OCI-LY3 (cell line): Measurements from ENCODE around the gene LDAH.

Source experiments
- H2AFZ ChIP-seq: fragments of 200-600, 300-600 bp; shearing (Covaris generic); 2 replicates; pipeline ENCODE4 v1.6.0; 2014; ENCODE audit warnings: antibody characterized with exemption, low read depth, low read length
- H3K27ac ChIP-seq: fragments of 200-600, 300-600 bp; sonication (generic); 2 replicates; pipeline ENCODE4 v1.5.1; 2014; ENCODE audit warnings: mild to moderate bottlenecking, low read length, moderate library complexity, mixed read lengths
- H3K27me3 ChIP-seq: fragments of 200-600, 300-600 bp; sonication (generic); 2 replicates; pipeline ENCODE4 v1.6.1; 2014; ENCODE audit warnings: low read depth, low read length, mixed read lengths
- H3K36me3 ChIP-seq: fragments of 200-600, 300-600 bp; sonication (generic); replicated peaks from 2 replicates; pipeline ENCODE3; 2014; ENCODE audit warnings: low read depth, low read length, mixed read lengths
- H3K4me1 ChIP-seq: fragments of 300-600, 200-600 bp; sonication (generic); 2 replicates; pipeline ENCODE4 v1.6.1; 2014; ENCODE audit warnings: low read length, mixed read lengths
- H3K4me2 ChIP-seq: fragments of 200-600, 300-600 bp; sonication (generic); 2 replicates; pipeline ENCODE4 v1.6.1; 2014; ENCODE audit warnings: low read length, mixed read lengths
- H3K4me3 ChIP-seq: fragments of 300-600, 200-600 bp; sonication (generic); 2 replicates; pipeline ENCODE4 v1.5.1; 2014; ENCODE audit warnings: antibody characterized with exemption, mild to moderate bottlenecking, low read length, moderate library complexity
- H3K79me2 ChIP-seq: fragments of 300-600, 200-600 bp; shearing (Covaris generic); 2 replicates; pipeline ENCODE4 v1.6.1; 2014; ENCODE audit warnings: mild to moderate bottlenecking, low read length, mixed read lengths
- H3K9ac ChIP-seq: fragments of 300-600, 200-600 bp; shearing (Covaris generic); 2 replicates; pipeline ENCODE4 v1.6.0; 2014; ENCODE audit warnings: mild to moderate bottlenecking, low read length, moderate library complexity
- H3K9me3 ChIP-seq: fragments of 200-600, 300-600 bp; shearing (Covaris generic); 2 replicates; pipeline ENCODE4 v1.6.1; 2014; ENCODE audit warnings: low read length, mixed read lengths; ENCODE audit not compliant: insufficient read depth
- H4K20me1 ChIP-seq: fragments of 200-600, 300-600 bp; sonication (generic); 2 replicates; pipeline ENCODE4 v1.6.1; 2016; ENCODE audit warnings: low read length, mixed read lengths; ENCODE audit not compliant: insufficient read depth
- CTCF ChIP-seq: fragments of 200-600, 300-600 bp; sonication (generic); IDR thresholded peaks from 2 replicates; pipeline ENCODE4 v1.5.1; 2014; ENCODE audit warnings: antibody characterized with exemption, low read length, low read depth
- EZH2phosphoT487 ChIP-seq: fragments of 200-600 bp; shearing (Covaris generic); IDR thresholded peaks from 2 replicates; pipeline ENCODE4 v1.6.1; 2018; ENCODE audit warnings: antibody characterized with exemption, mixed run types, low read depth

The LDAH gene

GRCh38 chr2:20675701-20676352 is 147.1 kb downstream of the LDAH start:
- Histone ChIP-seq H3K4me1 (peaks cover 83% of the 10 kb centered on the region), H3K4me3 (peak overlapping the region; percentile 53), H3K36me3 (peaks cover 64% of the 10 kb centered on the region), H3K27me3 (no peaks in the 10 kb centered on the region), H3K9ac (peak overlapping the region; percentile 80), H3K27ac (peak overlapping the region; percentile 99), H2AFZ (no peak overlapping the region), H3K4me2 (peak overlapping the region; percentile 89), H4K20me1 (no peaks in the 10 kb centered on the region), H3K79me2 (peaks cover 57% of the 10 kb centered on the region), H3K9me3 (no peaks in the 10 kb centered on the region)
- no peak for TF ChIP-seq CTCF
- no peak for TF ChIP-seq EZH2phosphoT487

- Histone ChIP-seq H3K4me1 (peaks cover 83% of the 10 kb centered on the region), H3K27ac (peak overlapping the region; percentile 99), H3K4me2 (peak overlapping the region; percentile 89), H3K79me2 (peaks cover 62% of the 10 kb centered on the region), H4K20me1 (no peaks in the 10 kb centered on the region), H3K9ac (peak overlapping the region; percentile 80), H2AFZ (no peak overlapping the region), H3K36me3 (peaks cover 61% of the 10 kb centered on the region), H3K4me3 (peak overlapping the region; percentile 53), H3K27me3 (no peaks in the 10 kb centered on the region), H3K9me3 (no peaks in the 10 kb centered on the region)
- TF ChIP-seq EZH2phosphoT487: no peak
- no peak for TF ChIP-seq CTCF
Observed at GRCh38 chr2:20674974-20675679, 147.8 kb downstream of the LDAH start.

- H3K4me2 ChIP-seq: peak overlapping the region; percentile 89
- peak overlapping the region; percentile 99 for H3K27ac ChIP-seq
- H3K9ac ChIP-seq: peak overlapping the region; percentile 80; the same call in 1 of the 2 replicates
- peaks cover 67% of the 10 kb centered on the region for H3K79me2 ChIP-seq
- H4K20me1 ChIP-seq: no peaks in the 10 kb centered on the region
- peaks cover 83% of the 10 kb centered on the region for H3K4me1 ChIP-seq
- H3K9me3 ChIP-seq: no peaks in the 10 kb centered on the region
- TF ChIP-seq EZH2phosphoT487 (no peak), CTCF (no peak)
- peaks cover 61% of the 10 kb centered on the region for H3K36me3 ChIP-seq
- no peak overlapping the region for H2AFZ ChIP-seq
- H3K4me3 ChIP-seq: no peak overlapping the region; the same call in 1 of the 2 replicates
- no peaks in the 10 kb centered on the region for H3K27me3 ChIP-seq
Observed at GRCh38 chr2:20674309-20674965, 148.5 kb downstream of the LDAH start.
